ENCODE data around the gene CRIM1. TPM values are rescaled to one million over a fixed set of nuclear protein-coding genes. Genes with fewer than 3 reads are reported as not detected.

The CRIM1 gene
- total RNA-seq, 5 donors from 2014 or later (not counting 1 experiment from before 2014, with no cell fraction given), result 2.0 to 5.8 (median 4.2) TPM

DNA sequence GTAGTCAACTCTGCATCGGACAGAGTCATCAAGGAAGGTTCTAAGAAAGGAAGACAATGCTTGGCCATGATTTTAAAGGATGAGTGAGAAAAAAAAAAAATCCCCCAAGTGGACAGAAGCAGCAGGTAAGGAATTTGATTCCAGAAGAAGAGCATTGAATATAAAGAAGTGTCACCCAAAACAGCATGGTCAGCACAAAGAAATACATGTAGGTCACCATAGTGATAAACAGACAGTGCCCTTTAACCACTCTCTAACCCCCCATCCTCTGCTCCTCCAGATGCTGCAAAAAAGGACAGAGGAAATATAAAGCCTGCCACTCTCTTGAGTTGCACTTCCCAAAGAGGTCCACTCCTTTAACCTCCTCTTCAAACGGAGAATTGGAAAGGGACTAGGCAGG lies 219.0 kb downstream of the CRIM1 start:
- no peak overlapping the region for H3K4me3 Mint-ChIP-seq
- Histone ChIP-seq H3K36me3 (ENCODE audit: control insufficient read depth in 2 of 2, extremely low read depth in 1 of 2, insufficient read depth in 1 of 2, low read length in 1 of 2) (peaks cover 0 to 34% of the 10 kb centered on the region in 2 donors), H3K9me3 (no peaks in the 10 kb centered on the region), H3K4me3 (ENCODE audit: control insufficient read depth in 1 of 2, extremely low read depth in 1 of 2, low read length in 1 of 2) (no peak overlapping the region), H3K27me3 (replicated peaks in 1 of 2; ENCODE audit: control insufficient read depth in 2 of 2, extremely low read depth in 1 of 2, insufficient read depth in 2 of 2, low read length in 1 of 2) (no peaks in the 10 kb centered on the region), H3K27ac (ENCODE audit: low read length) (no peak overlapping the region), H3K4me1 (ENCODE audit: control insufficient read depth in 1 of 2, extremely low read depth in 1 of 2, insufficient read depth in 2 of 2, low read length in 2 of 2) (peaks cover 0 to 3% of the 10 kb centered on the region in 2 experiments)
- no peaks in the 10 kb centered on the region for H3K27me3 Mint-ChIP-seq
- ChIA-PET POLR2A (no interaction called here), CTCF (no interaction called here)
- ATAC-seq (replicated peaks in 1 of 4), result no peak
- H3K36me3 Mint-ChIP-seq, result peaks cover 63% of the 10 kb centered on the region
- H3K9me3 Mint-ChIP-seq, result no peaks in the 10 kb centered on the region
- no CpG with 5 or more reads among the region's 2 CpGs for WGBS (ENCODE audit: insufficient coverage)
- no peak overlapping the region for H3K27ac Mint-ChIP-seq
- no peak for DNase-seq
- H3K4me1 Mint-ChIP-seq, result peaks cover 3 to 15% (median 7%) of the 10 kb centered on the region in 3 donors

DNA sequence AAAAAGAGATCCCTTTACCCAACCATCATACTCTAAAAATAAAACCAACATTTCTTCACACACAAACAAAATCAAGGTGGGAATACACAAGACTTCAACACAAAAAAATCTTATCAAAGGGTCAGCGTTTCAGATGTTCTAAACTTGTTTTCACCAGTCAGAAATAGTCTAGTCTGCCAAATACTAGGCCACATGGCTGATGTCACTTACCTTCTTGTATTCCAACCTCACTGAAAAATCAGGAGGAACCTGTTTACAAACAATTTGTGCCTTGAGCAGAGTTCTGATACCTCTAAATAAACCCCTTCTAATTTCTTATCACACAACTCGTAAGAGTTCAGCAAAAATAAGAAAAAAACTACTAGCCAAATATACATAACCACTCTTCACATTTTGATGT lies 222.3 kb downstream of the CRIM1 start:
- ChIA-PET CTCF (no interaction called here), POLR2A (no interaction called here)
- Mint-ChIP-seq H3K27me3 (no peaks in the 10 kb centered on the region), H3K27ac (peak overlapping the region in 1 of 2 donors; percentile 30), H3K9me3 (no peaks in the 10 kb centered on the region), H3K4me1 (peaks cover 3 to 15% (median 6%) of the 10 kb centered on the region in 3 donors), H3K36me3 (peaks cover 84% of the 10 kb centered on the region), H3K4me3 (no peak overlapping the region)
- DNase-seq (no peak), ATAC-seq (replicated peaks in 1 of 4) (no peak)
- Histone ChIP-seq H3K9me3 (no peaks in the 10 kb centered on the region), H3K4me1 (ENCODE audit: control insufficient read depth in 1 of 2, extremely low read depth in 1 of 2, insufficient read depth in 2 of 2, low read length in 2 of 2) (peaks cover 0 to 3% of the 10 kb centered on the region in 2 experiments), H3K36me3 (ENCODE audit: control insufficient read depth in 2 of 2, extremely low read depth in 1 of 2, insufficient read depth in 1 of 2, low read length in 1 of 2) (peaks cover 0 to 61% of the 10 kb centered on the region in 2 donors), H3K27me3 (replicated peaks in 1 of 2; ENCODE audit: control insufficient read depth in 2 of 2, extremely low read depth in 1 of 2, insufficient read depth in 2 of 2, low read length in 1 of 2) (no peaks in the 10 kb centered on the region), H3K27ac (ENCODE audit: low read length) (no peak overlapping the region), H3K4me3 (ENCODE audit: control insufficient read depth in 1 of 2, extremely low read depth in 1 of 2, low read length in 1 of 2) (no peak overlapping the region)
- 100% methylated on average over 1 of the region's 2 CpGs for WGBS (ENCODE audit: insufficient coverage)

DNA sequence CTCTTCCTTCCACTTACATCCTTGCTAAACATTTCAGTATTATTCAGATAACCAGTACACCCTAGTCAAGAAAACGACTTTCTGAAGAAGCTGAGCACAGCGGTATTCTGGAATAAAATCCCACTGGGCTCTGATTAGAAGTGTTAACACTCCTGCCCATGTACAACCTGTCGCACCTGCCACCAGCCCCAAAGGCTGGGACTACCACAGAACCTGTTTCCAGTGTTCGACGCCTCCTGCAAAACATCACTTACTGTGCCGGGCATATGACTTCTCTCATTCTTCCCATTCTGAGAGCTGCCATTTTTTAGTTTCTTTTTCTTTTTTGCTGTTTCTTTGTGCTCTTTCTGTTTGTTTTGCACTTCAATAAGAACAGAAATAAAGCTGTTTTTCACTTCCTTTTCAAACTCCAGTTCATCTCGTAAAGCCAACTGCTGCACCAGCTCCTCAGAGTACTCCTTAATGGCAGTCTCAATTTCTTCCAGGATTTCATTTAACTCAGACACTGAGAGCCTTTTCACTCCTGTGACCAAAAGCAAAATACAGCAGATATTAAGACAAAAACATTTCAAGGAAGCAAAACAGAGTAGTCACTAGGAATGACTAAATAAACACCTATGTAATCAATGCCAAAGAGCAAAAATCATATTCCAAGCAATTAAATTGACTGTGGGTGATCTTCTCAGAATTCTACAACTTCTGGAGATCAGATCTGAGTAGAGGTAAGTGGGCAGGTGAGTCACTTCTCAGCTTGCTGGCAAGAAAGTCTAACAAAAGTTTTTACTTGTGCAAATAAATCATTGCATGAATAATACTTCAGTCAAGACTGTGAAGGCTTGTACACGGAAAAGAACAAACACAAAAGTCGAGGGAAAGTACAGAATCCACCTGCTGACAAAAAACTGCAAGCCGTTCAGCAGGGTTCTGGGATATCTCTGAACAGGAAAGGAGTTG lies 223.0 kb downstream of the CRIM1 start:
- H3K27ac Mint-ChIP-seq, result peak overlapping the region in 1 of 2 donors; percentile 30
- ATAC-seq (replicated peaks in 1 of 4) (no peak), DNase-seq (no peak)
- H3K36me3 Mint-ChIP-seq, result peaks cover 84% of the 10 kb centered on the region
- peaks cover 0 to 3% of the 10 kb centered on the region in 2 experiments for H3K4me1 ChIP-seq (ENCODE audit: control insufficient read depth in 1 of 2, extremely low read depth in 1 of 2, insufficient read depth in 2 of 2, low read length in 2 of 2)
- H3K4me1 Mint-ChIP-seq, result peaks cover 3 to 11% (median 6%) of the 10 kb centered on the region in 3 donors
- H3K27me3 Mint-ChIP-seq, result no peaks in the 10 kb centered on the region
- CTCF ChIA-PET, result no interaction called here
- H3K9me3 Mint-ChIP-seq, result no peaks in the 10 kb centered on the region
- peaks cover 0 to 67% of the 10 kb centered on the region in 2 donors for H3K36me3 ChIP-seq (ENCODE audit: control insufficient read depth in 2 of 2, extremely low read depth in 1 of 2, insufficient read depth in 1 of 2, low read length in 1 of 2)
- H3K9me3 ChIP-seq, result no peaks in the 10 kb centered on the region
- H3K4me3 ChIP-seq (ENCODE audit: control insufficient read depth in 1 of 2, extremely low read depth in 1 of 2, low read length in 1 of 2), result no peak overlapping the region
- 77% methylated on average over 5 of the region's 10 CpGs for WGBS (ENCODE audit: insufficient coverage)
- no peaks in the 10 kb centered on the region for H3K27me3 ChIP-seq (replicated peaks in 1 of 2; ENCODE audit: control insufficient read depth in 2 of 2, extremely low read depth in 1 of 2, insufficient read depth in 2 of 2, low read length in 1 of 2)
- H3K27ac ChIP-seq (ENCODE audit: low read length), result no peak overlapping the region
- POLR2A ChIA-PET, result no interaction called here
- peak overlapping the region in 1 of 3 donors; percentile 4 for H3K4me3 Mint-ChIP-seq

DNA sequence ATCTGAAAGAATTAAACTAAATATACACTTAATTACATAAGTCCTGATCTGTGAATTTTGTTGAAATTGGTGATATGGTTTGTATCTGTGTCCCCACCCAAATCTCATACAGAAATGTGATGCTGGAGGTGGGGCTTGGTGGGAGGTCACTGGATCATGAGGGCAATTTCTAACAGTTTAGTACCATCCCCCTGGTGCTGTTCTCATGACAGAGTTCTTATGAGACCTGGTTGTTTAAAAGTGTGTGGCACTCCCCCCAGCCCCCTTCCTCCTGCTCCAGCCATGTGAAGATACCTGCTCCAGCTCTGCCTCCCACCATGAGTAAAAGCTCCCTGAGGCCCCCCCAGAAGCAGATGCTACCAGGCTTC lies 223.7 kb downstream of the CRIM1 start:
- H3K9me3 ChIP-seq, result no peaks in the 10 kb centered on the region
- no peak for DNase-seq
- Mint-ChIP-seq H3K4me3 (no peak overlapping the region), H3K4me1 (peaks cover 3 to 11% (median 6%) of the 10 kb centered on the region in 3 donors), H3K36me3 (peaks cover 88% of the 10 kb centered on the region), H3K9me3 (no peaks in the 10 kb centered on the region), H3K27ac (no peak overlapping the region), H3K27me3 (no peaks in the 10 kb centered on the region)
- no peak overlapping the region for H3K4me3 ChIP-seq (ENCODE audit: control insufficient read depth in 1 of 2, extremely low read depth in 1 of 2, low read length in 1 of 2)
- H3K36me3 ChIP-seq (ENCODE audit: control insufficient read depth in 2 of 2, extremely low read depth in 1 of 2, insufficient read depth in 1 of 2, low read length in 1 of 2), result peaks cover 0 to 66% of the 10 kb centered on the region in 2 donors
- no peaks in the 10 kb centered on the region for H3K27me3 ChIP-seq (replicated peaks in 1 of 2; ENCODE audit: control insufficient read depth in 2 of 2, extremely low read depth in 1 of 2, insufficient read depth in 2 of 2, low read length in 1 of 2)
- ChIA-PET CTCF (no interaction called here), POLR2A (no interaction called here)
- H3K4me1 ChIP-seq (ENCODE audit: control insufficient read depth in 1 of 2, extremely low read depth in 1 of 2, insufficient read depth in 2 of 2, low read length in 2 of 2), result peaks cover 0 to 3% of the 10 kb centered on the region in 2 experiments
- no peak overlapping the region for H3K27ac ChIP-seq (ENCODE audit: low read length)
- ATAC-seq (replicated peaks in 1 of 4), result no peak

DNA sequence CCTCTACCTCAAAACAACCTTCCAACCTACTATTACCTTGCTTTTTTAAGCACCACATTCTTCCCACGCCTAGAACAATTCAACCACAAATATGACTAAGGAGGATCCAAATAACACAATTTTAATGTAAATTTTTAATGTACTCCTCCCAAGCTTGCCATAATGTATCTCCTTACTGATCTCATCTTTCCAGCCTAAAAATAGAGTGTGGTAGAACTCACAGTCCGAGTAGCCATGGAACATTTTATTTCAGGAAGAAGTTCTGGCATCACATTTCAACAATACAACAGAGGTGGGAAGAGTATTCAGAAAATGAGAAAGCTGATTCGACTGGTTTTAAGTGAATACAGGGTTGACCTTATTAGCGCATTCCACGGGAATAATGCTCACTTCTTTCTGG lies 227.0 kb downstream of the CRIM1 start:
- Mint-ChIP-seq H3K4me3 (no peak overlapping the region), H3K27ac (no peak overlapping the region), H3K4me1 (peaks cover 3 to 20% (median 6%) of the 10 kb centered on the region in 3 donors), H3K9me3 (no peaks in the 10 kb centered on the region), H3K36me3 (peaks cover 87% of the 10 kb centered on the region), H3K27me3 (no peaks in the 10 kb centered on the region)
- H3K4me1 ChIP-seq (ENCODE audit: control insufficient read depth in 1 of 2, extremely low read depth in 1 of 2, insufficient read depth in 2 of 2, low read length in 2 of 2), result peaks cover 0 to 3% of the 10 kb centered on the region in 2 experiments
- H3K9me3 ChIP-seq, result no peaks in the 10 kb centered on the region
- H3K36me3 ChIP-seq (ENCODE audit: control insufficient read depth in 2 of 2, extremely low read depth in 1 of 2, insufficient read depth in 1 of 2, low read length in 1 of 2), result peaks cover 0 to 70% of the 10 kb centered on the region in 2 donors
- ATAC-seq (replicated peaks in 1 of 4) (no peak), DNase-seq (no peak)
- H3K4me3 ChIP-seq (ENCODE audit: control insufficient read depth in 1 of 2, extremely low read depth in 1 of 2, low read length in 1 of 2), result no peak overlapping the region
- H3K27ac ChIP-seq (ENCODE audit: low read length), result no peak overlapping the region
- ChIA-PET CTCF (interaction anchor here in 1 of 2 donors (0.5 kb wide), 1 partner anchor 85 kb away, joined by 4 read pairs; no protein-coding TSS in a partner anchor), POLR2A (interaction anchor here in 1 of 2 donors (0.7 kb wide), 1 partner anchor 725 kb away, joined by 3 read pairs; no protein-coding TSS in a partner anchor)
- no CpG with 5 or more reads among the region's 5 CpGs for WGBS (ENCODE audit: insufficient coverage)
- no peaks in the 10 kb centered on the region for H3K27me3 ChIP-seq (replicated peaks in 1 of 2; ENCODE audit: control insufficient read depth in 2 of 2, extremely low read depth in 1 of 2, insufficient read depth in 2 of 2, low read length in 1 of 2)

DNA sequence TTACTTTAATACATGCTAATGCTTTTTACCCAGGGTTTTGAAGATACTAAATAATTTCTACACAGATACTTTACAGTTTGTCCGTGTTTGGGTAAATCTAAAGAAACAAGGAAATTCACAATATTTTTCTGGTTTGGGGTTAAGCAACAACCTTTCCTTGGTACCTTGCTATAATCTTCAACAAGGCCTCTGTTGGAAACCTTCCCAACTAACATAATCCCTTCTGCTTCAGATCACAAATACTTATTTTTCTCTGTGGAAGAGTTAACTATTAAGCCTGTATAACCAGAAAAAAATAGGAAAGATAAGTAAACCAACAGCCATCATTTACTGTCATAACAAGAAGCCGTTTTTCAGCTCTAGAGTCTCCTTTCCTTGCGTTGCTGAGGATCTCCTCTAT lies 227.4 kb downstream of the CRIM1 start:
- Mint-ChIP-seq H3K27me3 (no peaks in the 10 kb centered on the region), H3K4me3 (no peak overlapping the region), H3K27ac (no peak overlapping the region), H3K36me3 (peaks cover 82% of the 10 kb centered on the region), H3K4me1 (peaks cover 3 to 19% (median 6%) of the 10 kb centered on the region in 3 donors), H3K9me3 (no peaks in the 10 kb centered on the region)
- Histone ChIP-seq H3K4me3 (ENCODE audit: control insufficient read depth in 1 of 2, extremely low read depth in 1 of 2, low read length in 1 of 2) (no peak overlapping the region), H3K27ac (ENCODE audit: low read length) (no peak overlapping the region), H3K36me3 (ENCODE audit: control insufficient read depth in 2 of 2, extremely low read depth in 1 of 2, insufficient read depth in 1 of 2, low read length in 1 of 2) (peaks cover 0 to 67% of the 10 kb centered on the region in 2 donors), H3K9me3 (no peaks in the 10 kb centered on the region), H3K4me1 (ENCODE audit: control insufficient read depth in 1 of 2, extremely low read depth in 1 of 2, insufficient read depth in 2 of 2, low read length in 2 of 2) (peaks cover 0 to 2% of the 10 kb centered on the region in 2 experiments), H3K27me3 (replicated peaks in 1 of 2; ENCODE audit: control insufficient read depth in 2 of 2, extremely low read depth in 1 of 2, insufficient read depth in 2 of 2, low read length in 1 of 2) (no peaks in the 10 kb centered on the region)
- CTCF ChIA-PET, result interaction anchor here in 1 of 2 donors (0.5 kb wide), 1 partner anchor 84 kb away, joined by 4 read pairs; no protein-coding TSS in a partner anchor
- ATAC-seq (replicated peaks in 1 of 4) (no peak), DNase-seq (no peak)
- WGBS (ENCODE audit: insufficient coverage), result 94% methylated on average over 2 of the region's 3 CpGs
- POLR2A ChIA-PET, result no interaction called here

Data from T-cell (primary cell).